HG03439 (cell line): Measurements from ENCODE around the gene BGLAP.
A peak's percentile ranks its signal among the peaks of the same experiment; 100 is the strongest.
"Not testable (repeated sequence)": the region's sequence is repeated elsewhere in the genome, so short reads cannot be mapped to it uniquely, and the experiment has no call there.

ENCODE experiments used
- ATAC-seq: cut with Tn5 transposase; IDR thresholded peaks from one replicate; pipeline ENCODE4 v1.9.1; 2021; ENCODE audit warnings: mild to moderate bottlenecking, moderate library complexity; ENCODE audit not compliant: unreplicated experiment

The BGLAP gene

GRCh38 chr1:156241926-156242325, at the start of gene BGLAP:
BGLAP (plus strand) TSS chr1:156242184; CDS start chr1:156242232, 48 bp downstream.
- ATAC-seq: no peak

DNA sequence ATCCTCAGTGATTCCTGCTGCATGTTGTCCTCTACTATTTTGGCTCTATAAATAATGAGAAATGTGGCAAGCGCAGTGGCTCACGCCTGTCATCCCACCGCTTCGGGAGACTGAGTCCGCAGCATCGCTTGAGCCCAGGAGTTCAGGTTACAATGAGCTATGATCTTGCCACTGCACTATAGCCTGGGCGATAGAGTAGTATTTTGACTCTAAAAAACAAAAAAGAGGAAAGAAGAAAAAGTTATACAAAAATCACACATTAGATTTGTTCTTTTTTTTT, 48.8 kb upstream of the BGLAP start:
- ATAC-seq: no peak

DNA sequence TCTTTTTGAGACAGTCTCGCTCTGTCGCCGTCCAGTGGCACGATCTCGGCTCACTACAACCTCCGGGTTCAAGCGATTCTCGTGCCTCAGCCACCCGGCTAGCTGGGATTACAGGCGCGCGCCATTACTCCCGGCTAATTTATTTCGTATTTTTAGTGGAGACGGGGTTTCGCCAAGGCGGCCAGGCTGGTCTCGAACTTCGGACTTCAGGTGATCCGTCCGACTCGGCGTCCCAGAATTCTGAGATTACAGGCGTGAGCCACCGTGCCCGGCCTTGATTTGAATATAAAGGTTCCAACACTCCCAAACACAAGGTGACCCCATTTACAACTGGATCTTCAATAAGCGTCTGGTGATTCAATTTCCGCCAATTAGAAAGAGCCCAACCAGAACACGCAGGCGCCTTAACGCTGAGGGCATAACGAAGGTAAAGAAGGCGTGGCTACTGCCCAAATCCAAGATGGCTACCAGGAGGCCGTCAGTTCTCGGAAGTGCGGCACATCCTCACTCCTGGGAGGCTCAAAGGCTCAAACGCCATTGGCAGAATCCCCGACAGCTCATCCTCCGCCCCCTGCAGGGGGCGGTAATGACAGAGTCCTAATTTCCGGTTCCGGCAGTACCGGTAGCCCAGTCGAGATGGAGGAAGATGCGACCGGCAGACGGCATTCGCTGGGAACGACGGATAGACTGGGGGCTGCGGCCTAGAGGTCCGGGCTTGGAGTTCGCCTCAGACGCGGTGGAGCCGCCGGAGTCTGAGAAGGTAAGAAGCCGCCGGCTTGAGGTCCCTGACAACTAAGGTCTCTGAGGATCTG, 48.3 kb upstream of the BGLAP start, which contains the start of gene SLC25A44:
Gene SLC25A44 (plus strand): TSS at position 617 of the 812 bp plus-strand sequence. CDS start 5,744 bp downstream, outside the sequence.
- peak; percentile 94 for ATAC-seq

- peak; percentile 5 for ATAC-seq
These were observed 47.7 kb upstream of the BGLAP start for GRCh38 chr1:156194300-156194652.

DNA sequence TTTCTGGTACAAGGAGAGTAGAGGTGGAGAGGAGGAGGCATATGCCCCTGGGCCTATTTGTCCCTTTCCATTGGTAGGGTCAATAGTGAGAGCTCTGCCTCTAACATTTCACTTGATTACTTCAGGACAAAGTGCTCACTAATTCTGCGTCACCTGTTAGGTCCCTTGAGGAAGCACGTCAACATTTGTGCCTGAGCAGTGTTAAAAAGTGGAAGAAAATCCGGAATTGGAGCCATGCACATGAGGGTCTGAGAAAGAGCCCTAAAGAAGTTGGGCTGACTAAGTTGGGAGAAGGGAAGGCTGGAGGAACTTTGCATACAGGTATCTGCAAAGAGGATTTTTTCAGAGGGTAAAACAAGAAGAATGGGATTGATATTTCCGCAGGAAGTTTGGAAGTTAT, 46.1 kb upstream of the BGLAP start:
- ATAC-seq: no peak

- no peak for ATAC-seq
These were observed 45.5 kb upstream of the BGLAP start for GRCh38 chr1:156196445-156196844.

GRCh38 chr1:156198831-156199349, 43.1 kb upstream of the BGLAP start:
- no peak for ATAC-seq

GRCh38 chr1:156200044-156200443, 41.9 kb upstream of the BGLAP start:
- no peak for ATAC-seq

GRCh38 chr1:156203331-156203730, 38.7 kb upstream of the BGLAP start:
- ATAC-seq: no peak

- ATAC-seq: no peak
These were observed 37.3 kb upstream of the BGLAP start for GRCh38 chr1:156204686-156205085.

DNA sequence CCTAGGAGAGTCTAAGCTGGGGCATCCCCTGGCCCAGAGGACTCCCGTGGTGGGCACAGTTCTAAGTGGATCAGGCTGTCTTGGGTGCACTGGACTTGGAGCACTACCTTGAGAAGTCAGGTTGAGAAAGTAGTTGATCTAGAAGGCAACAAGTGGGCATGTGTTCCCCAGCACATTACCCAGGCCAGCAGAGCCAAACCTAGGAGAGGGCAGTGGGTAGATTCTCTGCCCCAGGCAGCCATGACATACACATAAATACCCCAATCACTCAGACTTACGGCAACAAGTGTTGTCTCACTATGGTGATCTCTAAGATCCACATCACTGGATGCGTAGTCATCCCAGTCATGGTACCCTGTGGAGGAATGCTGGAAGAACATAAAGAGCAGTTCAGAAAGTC, 30.7 kb upstream of the BGLAP start:
- no peak for ATAC-seq

- ATAC-seq: no peak
These were observed 29.9 kb upstream of the BGLAP start for GRCh38 chr1:156212130-156212529.

DNA sequence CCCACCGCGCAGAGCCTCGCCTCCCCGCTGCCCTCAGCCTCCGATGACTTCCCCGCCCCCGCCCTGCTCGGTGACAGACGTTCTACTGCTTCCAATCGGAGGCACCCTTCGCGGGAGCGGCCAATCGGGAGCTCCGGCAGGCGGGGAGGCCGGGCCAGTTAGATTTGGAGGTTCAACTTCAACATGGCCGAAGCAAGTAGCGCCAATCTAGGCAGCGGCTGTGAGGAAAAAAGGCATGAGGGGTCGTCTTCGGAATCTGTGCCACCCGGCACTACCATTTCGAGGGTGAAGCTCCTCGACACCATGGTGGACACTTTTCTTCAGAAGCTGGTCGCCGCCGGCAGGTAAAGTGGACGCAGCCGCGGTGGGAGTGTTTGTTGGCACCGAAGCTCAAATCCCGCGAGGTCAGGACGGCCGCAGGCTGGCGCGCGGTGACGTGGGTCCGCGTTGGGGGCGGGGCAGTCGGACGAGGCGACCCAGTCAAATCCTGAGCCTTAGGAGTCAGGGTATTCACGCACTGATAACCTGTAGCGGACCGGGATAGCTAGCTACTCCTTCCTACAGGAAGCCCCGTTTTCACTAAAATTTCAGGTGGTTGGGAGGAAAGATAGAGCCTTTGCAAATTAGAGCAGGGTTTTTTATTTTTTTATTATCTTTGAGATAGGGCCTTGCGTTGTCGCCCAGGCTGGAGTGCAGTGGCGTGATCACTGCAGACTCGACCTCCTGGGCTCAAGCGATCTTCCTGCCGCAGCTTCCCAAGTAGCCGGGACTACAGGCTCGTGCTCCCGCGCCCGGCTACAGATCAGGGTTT, 28.9 kb upstream of the BGLAP start, which contains the start of gene PMF1:
Gene PMF1 (plus strand): TSS at position 175 of the 811 bp plus-strand sequence. CDS start 9 bp downstream, at position 184.
- peak; percentile 84 for ATAC-seq

- no peak for ATAC-seq
These were observed 28.4 kb upstream of the BGLAP start for GRCh38 chr1:156213644-156213966.

DNA sequence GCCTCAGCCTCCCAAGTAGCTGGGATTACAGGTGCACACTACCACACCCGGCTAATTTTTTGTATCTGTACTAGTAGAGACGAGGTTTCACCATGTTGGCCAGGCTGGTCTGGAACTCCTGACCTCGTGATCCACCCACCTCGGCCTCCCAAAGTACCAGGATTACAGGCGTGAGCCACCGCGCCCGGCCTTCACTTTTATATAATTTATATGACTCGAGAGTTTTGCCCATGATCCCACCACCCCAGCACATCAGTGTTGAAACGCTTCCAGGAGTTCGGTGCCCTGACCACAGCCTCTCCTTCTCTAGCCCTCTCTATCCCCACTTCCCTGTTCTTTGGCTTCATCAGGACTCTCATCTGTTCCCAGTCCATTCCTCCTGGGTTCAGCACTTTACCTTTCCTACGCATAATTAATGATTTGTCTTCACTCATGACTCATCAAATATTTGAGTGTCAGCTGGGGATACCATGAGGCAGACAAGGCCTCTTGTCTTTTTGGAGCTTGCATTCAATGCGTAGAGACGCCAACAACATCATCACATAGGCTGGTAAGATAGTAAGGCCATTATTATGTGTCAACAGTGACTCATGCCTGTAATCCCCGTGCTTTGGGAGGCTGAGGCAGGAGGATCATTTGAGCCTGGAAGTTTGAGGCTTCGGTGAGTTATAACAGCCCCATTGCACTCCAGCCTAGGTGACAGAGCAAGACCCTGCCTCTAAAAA, 27.8 kb upstream of the BGLAP start:
- ATAC-seq: no peak

GRCh38 chr1:156216361-156217086, 25.5 kb upstream of the BGLAP start:
- ATAC-seq: not testable (repeated sequence)

DNA sequence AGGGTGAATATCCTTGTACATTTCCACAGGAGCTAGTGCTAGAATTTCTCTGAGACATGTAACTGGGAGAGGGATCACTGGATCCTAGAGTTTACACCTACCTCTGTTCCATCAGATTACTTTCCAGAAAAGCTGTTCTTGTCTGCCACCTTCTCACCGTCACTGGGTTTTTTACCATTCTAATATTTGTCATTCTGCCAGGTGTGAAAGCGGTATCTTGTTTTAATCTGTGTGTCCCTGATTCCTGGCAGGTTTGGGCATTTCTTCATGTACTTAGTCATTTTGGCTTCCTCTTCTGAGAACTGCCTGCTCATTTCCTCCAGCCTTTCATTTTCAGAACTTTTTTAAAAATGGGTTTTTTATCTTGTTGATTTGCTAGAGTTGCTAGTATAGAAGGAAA, 24.1 kb upstream of the BGLAP start:
- ATAC-seq: no peak

GRCh38 chr1:156220226-156220625, 21.8 kb upstream of the BGLAP start:
- ATAC-seq: no peak

- ATAC-seq: no peak
These were observed 19.8 kb upstream of the BGLAP start for GRCh38 chr1:156221986-156222692.

- peak; percentile 23 for ATAC-seq
These were observed 16.3 kb upstream of the BGLAP start for GRCh38 chr1:156225677-156226014.
